ENCODE results near the gene AKIRIN2. TPM values are rescaled to one million over a fixed set of nuclear protein-coding genes. Genes with fewer than 3 reads are reported as not detected.
A peak's percentile ranks its signal among the peaks of the same experiment; 100 is the strongest.

Gene AKIRIN2
- polyA plus RNA-seq, 3 donors from 2014 or later = 35.6 to 53.8 (median 42.0) TPM

GRCh38 chr6:87653074-87653962 lies 48.7 kb downstream of the AKIRIN2 start:
- H3K27ac Mint-ChIP-seq = peak overlapping the region in 3 of 6 donors; percentile 1 to 69 (median 51)
- no peak overlapping the region for H3K4me3 Mint-ChIP-seq
- DNase-seq = no peak

GRCh38 chr6:87645080-87645479 lies 57.0 kb downstream of the AKIRIN2 start:
- peak overlapping the region; percentile 70 to 93 (median 82) for H3K27ac Mint-ChIP-seq
- H3K27me3 Mint-ChIP-seq (ENCODE audit: low read depth in 3 of 3) = peaks cover 0 to 1% (median 0%) of the 10 kb centered on the region in 3 donors
- peaks cover 0 to 7% (median 4%) of the 10 kb centered on the region in 3 donors for H3K36me3 Mint-ChIP-seq
- no peaks in the 10 kb centered on the region for H3K9me3 Mint-ChIP-seq
- DNase-seq = peak; percentile 11 to 28 (median 16)
- peak overlapping the region; percentile 80 to 89 (median 86) for H3K4me3 Mint-ChIP-seq
- peaks cover 9 to 15% of the 10 kb centered on the region in 2 donors for H3K4me1 Mint-ChIP-seq

More at GRCh38 chr6:87653074-87653962, 48.7 kb downstream of the AKIRIN2 start:
- Mint-ChIP-seq H3K27me3 (ENCODE audit: low read depth in 3 of 3) (no peaks in the 10 kb centered on the region), H3K9me3 (no peaks in the 10 kb centered on the region), H3K36me3 (peaks cover 24 to 45% (median 31%) of the 10 kb centered on the region in 3 donors), H3K4me1 (peaks cover 0 to 7% of the 10 kb centered on the region in 2 donors)

GRCh38 chr6:87641065-87641692 lies 60.9 kb downstream of the AKIRIN2 start:
- no peaks in the 10 kb centered on the region for H3K9me3 Mint-ChIP-seq
- H3K27ac Mint-ChIP-seq = no peak overlapping the region
- H3K27me3 Mint-ChIP-seq (ENCODE audit: low read depth in 3 of 3) = peaks cover 0 to 1% (median 0%) of the 10 kb centered on the region in 3 donors
- peaks cover 9 to 26% (median 15%) of the 10 kb centered on the region in 3 donors for H3K36me3 Mint-ChIP-seq
- H3K4me3 Mint-ChIP-seq = no peak overlapping the region
- H3K4me1 Mint-ChIP-seq = peaks cover 9 to 11% of the 10 kb centered on the region in 2 donors
- DNase-seq = no peak

GRCh38 chr6:87639373-87639772 lies 62.7 kb downstream of the AKIRIN2 start:
- DNase-seq = no peak
- H3K27me3 Mint-ChIP-seq (ENCODE audit: low read depth in 3 of 3) = peaks cover 0 to 1% (median 0%) of the 10 kb centered on the region in 3 donors
- no peak overlapping the region for H3K4me3 Mint-ChIP-seq
- no peaks in the 10 kb centered on the region for H3K9me3 Mint-ChIP-seq
- peaks cover 0 to 1% of the 10 kb centered on the region in 2 donors for H3K4me1 Mint-ChIP-seq
- H3K36me3 Mint-ChIP-seq = peaks cover 9 to 34% (median 20%) of the 10 kb centered on the region in 3 donors
- H3K27ac Mint-ChIP-seq = no peak overlapping the region

GRCh38 chr6:87637106-87637505 lies 64.9 kb downstream of the AKIRIN2 start:
- no peaks in the 10 kb centered on the region for H3K4me1 Mint-ChIP-seq

GRCh38 chr6:87636315-87636714 lies 65.7 kb downstream of the AKIRIN2 start:
- Mint-ChIP-seq H3K36me3 (peaks cover 9 to 41% (median 20%) of the 10 kb centered on the region in 3 donors), H3K4me1 (no peaks in the 10 kb centered on the region), H3K27ac (no peak overlapping the region), H3K27me3 (ENCODE audit: low read depth in 3 of 3) (no peaks in the 10 kb centered on the region), H3K9me3 (no peaks in the 10 kb centered on the region), H3K4me3 (no peak overlapping the region)
- DNase-seq = no peak

More at GRCh38 chr6:87637106-87637505, 64.9 kb downstream of the AKIRIN2 start:
- Mint-ChIP-seq H3K36me3 (peaks cover 9 to 41% (median 20%) of the 10 kb centered on the region in 3 donors), H3K4me3 (no peak overlapping the region), H3K27me3 (ENCODE audit: low read depth in 3 of 3) (no peaks in the 10 kb centered on the region), H3K9me3 (no peaks in the 10 kb centered on the region), H3K27ac (no peak overlapping the region)
- no peak for DNase-seq

- no peak for DNase-seq
- Mint-ChIP-seq H3K27ac (no peak overlapping the region), H3K4me3 (no peak overlapping the region), H3K36me3 (peaks cover 14 to 38% (median 25%) of the 10 kb centered on the region in 3 donors), H3K9me3 (no peaks in the 10 kb centered on the region), H3K4me1 (no peaks in the 10 kb centered on the region), H3K27me3 (ENCODE audit: low read depth in 3 of 3) (no peaks in the 10 kb centered on the region)
Observed at GRCh38 chr6:87633851-87634250, 68.2 kb downstream of the AKIRIN2 start.

- Mint-ChIP-seq H3K27me3 (ENCODE audit: low read depth in 3 of 3) (no peaks in the 10 kb centered on the region), H3K4me3 (no peak overlapping the region), H3K4me1 (no peaks in the 10 kb centered on the region), H3K27ac (no peak overlapping the region), H3K36me3 (peaks cover 8 to 25% (median 15%) of the 10 kb centered on the region in 3 donors), H3K9me3 (no peaks in the 10 kb centered on the region)
- DNase-seq = no peak
Observed at GRCh38 chr6:87630746-87631145, 71.3 kb downstream of the AKIRIN2 start.

GRCh38 chr6:87628881-87629280 lies 73.2 kb downstream of the AKIRIN2 start:
- no peak for DNase-seq
- Mint-ChIP-seq H3K27ac (no peak overlapping the region), H3K36me3 (peaks cover 8 to 27% (median 15%) of the 10 kb centered on the region in 3 donors), H3K4me3 (no peak overlapping the region), H3K9me3 (no peaks in the 10 kb centered on the region), H3K4me1 (no peaks in the 10 kb centered on the region), H3K27me3 (ENCODE audit: low read depth in 3 of 3) (no peaks in the 10 kb centered on the region)

- no peaks in the 10 kb centered on the region for H3K9me3 Mint-ChIP-seq
- no peak overlapping the region for H3K27ac Mint-ChIP-seq
- no peak for DNase-seq
- no peak overlapping the region for H3K4me3 Mint-ChIP-seq
- no peaks in the 10 kb centered on the region for H3K27me3 Mint-ChIP-seq (ENCODE audit: low read depth in 3 of 3)
- no peaks in the 10 kb centered on the region for H3K4me1 Mint-ChIP-seq
- peaks cover 9 to 28% (median 17%) of the 10 kb centered on the region in 3 donors for H3K36me3 Mint-ChIP-seq
Observed at GRCh38 chr6:87628424-87628823, 73.6 kb downstream of the AKIRIN2 start.

Other genes with a start within 250 kb of the AKIRIN2 start
- 10 to 100 TPM; 29.0 to 55.0 (median 30.0) TPM for gene SLC35A1, start 229.3 kb downstream of the AKIRIN2 start, polyA plus RNA-seq
- 10 to 100 TPM; 16.5 to 24.7 (median 22.1) TPM for gene RARS2, start 112.2 kb downstream of the AKIRIN2 start, polyA plus RNA-seq
- 10 to 100 TPM; 20.3 to 26.7 (median 24.0) TPM for gene ORC3, start 112.1 kb downstream of the AKIRIN2 start, polyA plus RNA-seq